Muscle of leg (tissue), 11 donors: ENCODE results near the gene CHST15. TPM values are rescaled to one million over a fixed set of nuclear protein-coding genes. Genes with fewer than 3 reads are reported as not detected.

Experiments
- DNase-seq: peaks from one replicate; pipeline ENCODE4 v3.0.0; 2013
- H3K27ac ChIP-seq: one replicate; pipeline ENCODE4 v1.5.1; 2013; ENCODE audit warnings: mild to moderate bottlenecking, low read length, control low read depth
- H3K27me3 ChIP-seq: one replicate; pipeline ENCODE4 v1.6.1; 2013; ENCODE audit warnings: low read length; ENCODE audit not compliant: control insufficient read depth, insufficient read depth
- H3K36me3 ChIP-seq: one replicate; pipeline ENCODE4 v1.6.1; 2013; ENCODE audit warnings: low read length; ENCODE audit not compliant: control insufficient read depth, insufficient read depth
- H3K4me1 ChIP-seq: one replicate; pipeline ENCODE4 v1.6.1; 2013; ENCODE audit warnings: low read length; ENCODE audit not compliant: control insufficient read depth, insufficient read depth
- H3K4me3 ChIP-seq: one replicate; pipeline ENCODE4 v1.5.1; 2013; ENCODE audit warnings: low read length, control low read depth
- H3K9me3 ChIP-seq: replicated peaks from 2 replicates; pipeline ENCODE4 v1.6.1; 2013; ENCODE audit warnings: low read depth, low read length; ENCODE audit not compliant: control insufficient read depth
- WGBS: methylation state at CpG from one replicate; pipeline ENCODE4 v1.1.5; 2013; ENCODE audit warnings: missing lambda C conversion rate; ENCODE audit not compliant: insufficient coverage; 5-methylcytosine and 5-hydroxymethylcytosine counted together
- polyA plus RNA-seq, 8 donors: library from polyadenylated mRNA; unstranded; fragments of 120-200 nt; gene quantifications; one replicate each; pipeline versions ENCODE4 v1.2.1 to v1.2.3, GENCODE V29; 2013; ENCODE audit warnings: inconsistent platforms in 1 of 8, low replicate concordance in 1 of 8; ENCODE audit not compliant: insufficient read length in 8 of 8, insufficient read depth in 1 of 8
- total RNA-seq: library from RNA; stranded (reverse); fragments of 120-200 nt; gene quantifications from one replicate; pipeline ENCODE4 v1.2.4, GENCODE V29; 2013

Gene CHST15
- total and polyA plus RNA-seq, 9 donors = 10.6 to 19.7 (median 16.3) TPM

DNA sequence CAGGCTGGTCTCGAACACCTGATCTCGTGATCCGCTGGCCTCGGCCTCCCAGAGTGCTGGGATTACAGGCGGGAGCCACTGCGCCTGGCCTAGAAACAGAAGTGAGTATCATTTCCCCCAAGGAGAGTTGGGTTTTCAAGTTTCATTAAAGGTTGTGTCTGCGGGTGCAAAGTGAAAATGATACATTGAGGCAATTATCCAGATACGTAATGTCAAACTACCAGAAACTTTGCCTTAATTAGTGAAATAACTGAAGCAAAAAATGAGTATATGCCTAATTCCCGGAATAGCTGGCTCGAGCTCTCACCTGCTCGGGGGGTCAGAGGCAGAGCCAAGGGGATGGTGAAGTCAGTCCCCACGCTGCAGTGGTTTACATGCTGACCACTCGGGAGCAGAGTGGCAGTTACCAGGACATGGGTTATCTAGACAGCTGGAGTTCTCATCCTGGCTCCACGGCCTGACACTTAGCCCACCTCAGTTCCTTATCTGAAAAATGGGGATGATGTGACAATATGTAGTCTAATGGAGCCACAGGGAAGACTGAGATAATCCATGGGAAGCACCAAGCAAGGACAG is 25.5 kb downstream of the CHST15 start:
- Histone ChIP-seq H3K36me3 (no peaks in the 10 kb centered on the region), H3K4me3 (no peak overlapping the region), H3K9me3 (no peaks in the 10 kb centered on the region), H3K4me1 (peaks cover 31% of the 10 kb centered on the region), H3K27me3 (no peaks in the 10 kb centered on the region), H3K27ac (no peak overlapping the region)
- DNase-seq = no peak
- WGBS = 98% methylated on average over 6 of the region's 14 CpGs

DNA sequence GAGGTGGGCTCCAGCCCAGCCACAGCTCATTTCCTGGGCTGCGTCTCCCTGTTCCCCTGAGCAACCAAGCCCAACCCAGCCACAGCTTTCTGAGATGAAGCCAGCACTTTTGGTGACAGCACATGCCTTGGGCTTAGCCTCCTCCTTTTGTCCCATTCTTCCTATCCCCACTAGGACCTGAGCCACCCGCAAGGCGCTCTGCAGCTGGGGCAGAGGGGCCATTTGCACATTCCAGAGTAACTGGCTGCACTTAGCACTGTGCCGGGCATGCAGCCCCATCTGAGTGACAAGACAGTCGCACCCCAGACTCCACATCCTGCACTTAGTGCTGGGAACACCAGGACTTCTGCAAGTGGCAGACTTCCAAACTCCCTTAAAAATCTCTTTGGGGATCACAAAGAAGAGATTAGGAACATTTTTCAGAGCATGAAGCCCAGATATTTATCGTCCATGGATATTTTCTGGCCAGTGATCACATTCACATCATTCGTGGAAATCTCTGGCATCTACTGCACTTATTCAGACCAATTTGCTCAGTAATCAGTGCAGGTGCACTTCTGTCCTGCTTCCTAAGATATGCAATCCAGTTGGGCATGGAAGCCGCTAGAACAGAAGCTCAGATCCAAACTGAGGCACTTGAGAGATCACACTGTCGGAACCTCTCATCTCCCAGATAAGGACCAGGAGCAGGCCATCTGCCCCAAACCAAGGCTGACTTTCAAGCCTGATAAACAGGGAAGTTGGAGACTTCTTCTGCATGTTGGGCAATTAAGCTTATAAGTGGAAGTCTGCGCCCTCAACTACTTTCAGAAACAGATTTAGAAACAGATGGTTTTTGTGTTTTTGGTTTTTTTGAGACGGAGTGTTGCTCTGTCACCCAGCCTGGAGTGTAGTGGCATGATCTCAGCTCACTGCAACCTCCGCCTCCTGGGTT is 26.4 kb downstream of the CHST15 start:
- 30% methylated on average over 9 of the region's 12 CpGs for WGBS
- H3K27ac ChIP-seq = peak overlapping the region; percentile 37
- H3K4me3 ChIP-seq = no peak overlapping the region
- no peaks in the 10 kb centered on the region for H3K27me3 ChIP-seq
- peaks cover 32% of the 10 kb centered on the region for H3K4me1 ChIP-seq
- H3K9me3 ChIP-seq = no peaks in the 10 kb centered on the region
- peak; percentile 81 for DNase-seq
- H3K36me3 ChIP-seq = no peaks in the 10 kb centered on the region

DNA sequence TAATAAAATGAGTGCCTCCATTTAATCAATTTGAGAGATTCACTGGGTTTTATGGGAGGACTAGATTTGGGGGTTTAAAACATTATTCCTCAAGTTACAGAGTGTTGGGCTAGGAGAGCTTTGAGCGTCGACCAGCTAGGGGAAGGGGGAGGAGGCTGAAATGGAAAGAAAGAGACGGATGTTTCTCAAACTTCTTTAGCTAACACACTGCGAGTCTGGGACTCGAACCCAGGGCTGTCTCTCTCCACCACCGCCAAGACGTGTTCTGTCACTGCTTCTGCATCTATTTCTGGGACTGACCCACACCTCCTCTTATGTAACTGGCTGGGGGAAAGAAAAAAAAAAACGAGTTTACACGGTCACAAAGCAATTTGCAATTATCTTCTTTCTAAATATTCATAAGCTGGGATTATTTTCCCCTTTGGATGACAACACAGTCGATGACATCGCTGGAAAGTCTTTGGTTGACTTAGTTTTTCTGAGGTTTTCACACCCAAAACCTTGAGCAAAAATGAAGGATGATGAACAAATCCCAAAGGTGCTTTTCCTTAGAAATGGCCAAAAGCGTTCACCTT is 27.2 kb downstream of the CHST15 start:
- Histone ChIP-seq H3K36me3 (no peaks in the 10 kb centered on the region), H3K27me3 (no peaks in the 10 kb centered on the region), H3K4me3 (no peak overlapping the region), H3K4me1 (peaks cover 29% of the 10 kb centered on the region), H3K9me3 (no peaks in the 10 kb centered on the region), H3K27ac (no peak overlapping the region)
- 42% methylated on average over 3 of the region's 12 CpGs for WGBS
- DNase-seq = peak; percentile 71

DNA sequence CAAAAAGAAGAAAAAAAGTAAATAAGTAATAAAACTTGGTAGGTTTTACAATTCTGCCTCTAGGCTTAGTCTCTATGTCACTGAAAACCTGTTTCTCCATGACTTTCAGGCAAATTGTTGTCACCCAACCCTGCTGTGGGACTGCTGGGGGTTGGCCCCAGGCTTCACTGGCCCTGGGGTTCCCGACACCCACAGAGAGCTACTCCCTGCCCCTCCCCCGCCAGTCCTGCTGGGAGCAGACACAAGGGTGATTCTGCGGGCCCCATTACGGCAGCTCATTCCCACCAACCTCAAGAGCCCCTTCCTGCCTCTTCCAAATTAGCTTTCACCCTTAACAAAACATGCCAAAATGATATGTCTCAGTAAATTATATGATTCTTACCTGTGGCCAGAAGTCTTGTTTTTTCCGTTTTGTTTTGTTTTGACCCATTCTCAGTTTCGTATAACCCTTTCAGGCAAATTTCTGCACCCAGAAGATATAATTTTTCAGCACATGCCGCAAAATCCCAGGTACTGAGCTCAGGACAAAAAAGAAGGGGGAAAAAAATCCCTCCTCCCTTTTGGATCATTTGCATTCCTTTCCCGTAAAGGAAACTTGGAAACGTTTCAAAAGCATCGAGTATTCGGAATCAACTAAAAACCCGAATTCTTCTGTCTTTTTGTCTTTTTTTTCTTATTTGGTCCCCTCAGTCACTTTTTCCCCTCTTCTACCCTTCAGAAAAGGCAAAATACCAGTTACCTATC is 27.8 kb downstream of the CHST15 start:
- WGBS = 53% methylated on average over 9 of the region's 12 CpGs
- H3K27me3 ChIP-seq = peaks cover 3% of the 10 kb centered on the region
- H3K27ac ChIP-seq = no peak overlapping the region
- H3K4me3 ChIP-seq = no peak overlapping the region
- no peaks in the 10 kb centered on the region for H3K36me3 ChIP-seq
- peaks cover 28% of the 10 kb centered on the region for H3K4me1 ChIP-seq
- H3K9me3 ChIP-seq = no peaks in the 10 kb centered on the region
- DNase-seq = peak; percentile 52

DNA sequence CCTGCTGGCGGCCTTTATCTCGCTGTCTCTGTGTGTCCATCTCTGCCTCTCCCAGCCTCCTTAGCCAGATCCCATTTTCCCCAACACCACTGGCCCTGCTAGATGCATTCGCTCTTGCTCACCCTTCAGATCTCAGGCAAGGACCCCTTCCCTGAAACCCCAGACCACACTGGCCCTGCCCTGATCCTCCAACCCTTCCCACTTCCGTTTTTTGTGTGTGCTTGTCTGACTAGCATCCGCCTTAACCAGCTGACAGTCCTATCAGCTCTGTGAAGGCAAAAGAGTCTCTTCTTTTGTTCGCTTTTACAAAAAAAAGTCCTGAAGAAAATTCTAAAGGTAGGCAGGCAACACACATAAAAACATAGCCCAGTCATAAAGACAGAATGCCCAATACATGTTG is 28.7 kb downstream of the CHST15 start:
- H3K27me3 ChIP-seq = peaks cover 3% of the 10 kb centered on the region
- H3K4me3 ChIP-seq = no peak overlapping the region
- DNase-seq = peak; percentile 32
- peaks cover 34% of the 10 kb centered on the region for H3K4me1 ChIP-seq
- WGBS = 72% methylated on average over 4 of the region's 6 CpGs
- H3K36me3 ChIP-seq = no peaks in the 10 kb centered on the region
- no peak overlapping the region for H3K27ac ChIP-seq
- no peaks in the 10 kb centered on the region for H3K9me3 ChIP-seq

DNA sequence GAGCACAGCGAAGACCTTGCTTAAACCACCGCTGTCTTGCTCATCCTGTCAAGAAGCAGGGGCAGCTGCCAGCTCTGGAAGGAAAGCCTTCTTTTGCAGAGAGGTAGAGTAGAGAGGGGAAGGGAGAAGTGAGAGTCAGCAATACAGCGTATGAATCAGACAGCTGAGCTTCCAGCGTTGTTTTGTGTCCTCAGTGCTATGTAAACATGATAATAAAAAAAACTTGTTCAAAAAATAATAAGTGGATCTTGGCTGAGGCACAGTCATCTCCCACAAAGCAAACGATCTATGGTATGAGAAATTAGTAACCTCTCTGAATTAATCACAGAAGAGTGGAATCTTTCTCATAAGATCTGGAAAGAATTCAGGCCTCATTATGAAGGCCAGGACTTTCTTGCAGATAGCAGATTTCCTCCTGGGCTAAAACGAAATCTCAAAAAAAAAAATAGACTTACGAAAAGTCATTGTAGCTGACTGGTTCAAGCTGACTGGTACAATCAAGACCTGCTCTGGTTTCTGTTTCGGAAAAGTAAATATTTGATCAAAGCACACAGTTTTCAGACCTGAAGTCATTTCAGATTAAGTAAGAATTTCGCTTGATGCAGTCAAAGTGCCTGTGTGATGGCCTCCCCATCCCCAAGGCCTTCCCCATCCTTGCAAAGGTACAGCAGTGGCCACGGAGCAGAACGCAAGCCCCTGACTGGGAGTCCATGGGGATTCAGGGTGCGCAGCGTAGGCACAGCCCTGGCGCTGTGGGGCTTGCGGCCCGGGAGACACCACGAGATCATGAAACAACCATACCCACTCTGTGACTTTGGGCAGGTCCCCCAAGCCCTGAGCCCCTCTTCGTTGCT is 29.4 kb downstream of the CHST15 start:
- Histone ChIP-seq H3K9me3 (no peaks in the 10 kb centered on the region), H3K4me3 (no peak overlapping the region), H3K4me1 (peaks cover 38% of the 10 kb centered on the region), H3K36me3 (no peaks in the 10 kb centered on the region), H3K27ac (no peak overlapping the region), H3K27me3 (peaks cover 3% of the 10 kb centered on the region)
- WGBS = 87% methylated on average over 12 of the region's 18 CpGs
- DNase-seq = peak; percentile 54

DNA sequence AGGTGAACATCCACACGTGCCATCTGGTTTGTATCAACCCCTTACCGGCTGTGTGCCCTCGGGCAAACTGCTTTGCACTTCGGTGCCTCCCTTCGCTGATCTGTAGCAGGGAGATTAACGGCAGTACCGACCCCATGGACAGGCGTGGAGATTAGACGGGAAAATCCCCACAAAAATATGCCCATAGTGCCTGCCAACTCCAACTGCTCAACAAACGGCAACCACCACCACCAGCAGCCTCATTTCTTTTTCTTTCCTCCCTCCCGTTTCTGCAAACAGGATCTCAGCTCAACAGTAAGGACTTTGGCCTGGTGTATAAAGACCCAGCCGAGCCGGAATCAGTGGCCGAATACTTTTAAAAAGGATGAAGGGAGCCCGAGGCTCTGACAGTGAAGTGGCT is 31.0 kb downstream of the CHST15 start:
- no peaks in the 10 kb centered on the region for H3K36me3 ChIP-seq
- H3K9me3 ChIP-seq = no peaks in the 10 kb centered on the region
- peaks cover 3% of the 10 kb centered on the region for H3K27me3 ChIP-seq
- H3K27ac ChIP-seq = no peak overlapping the region
- peaks cover 44% of the 10 kb centered on the region for H3K4me1 ChIP-seq
- no peak overlapping the region for H3K4me3 ChIP-seq
- WGBS = 81% methylated on average over 10 of the region's 15 CpGs
- no peak for DNase-seq

DNA sequence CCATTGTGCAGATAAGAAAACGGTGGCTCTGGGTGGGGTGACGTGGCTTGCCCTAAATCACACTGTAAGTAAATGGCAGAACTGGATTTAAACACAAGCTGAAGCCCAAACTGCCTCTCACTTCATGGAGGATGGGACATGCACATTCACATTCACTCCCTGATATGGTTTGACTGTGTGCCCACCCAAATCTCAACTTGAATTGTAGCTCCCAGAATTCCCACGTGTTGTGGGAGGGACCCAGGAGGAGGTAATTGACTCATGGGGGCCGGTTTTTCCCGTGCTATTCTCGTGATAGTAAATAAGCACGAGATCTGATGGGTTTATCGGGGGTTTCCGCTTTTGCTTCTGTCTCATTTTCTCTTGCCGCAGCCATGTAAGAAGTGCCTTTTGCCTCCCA is 32.4 kb downstream of the CHST15 start:
- WGBS = 94% methylated on average over 7 of the region's 10 CpGs
- H3K27me3 ChIP-seq = peaks cover 3% of the 10 kb centered on the region

DNA sequence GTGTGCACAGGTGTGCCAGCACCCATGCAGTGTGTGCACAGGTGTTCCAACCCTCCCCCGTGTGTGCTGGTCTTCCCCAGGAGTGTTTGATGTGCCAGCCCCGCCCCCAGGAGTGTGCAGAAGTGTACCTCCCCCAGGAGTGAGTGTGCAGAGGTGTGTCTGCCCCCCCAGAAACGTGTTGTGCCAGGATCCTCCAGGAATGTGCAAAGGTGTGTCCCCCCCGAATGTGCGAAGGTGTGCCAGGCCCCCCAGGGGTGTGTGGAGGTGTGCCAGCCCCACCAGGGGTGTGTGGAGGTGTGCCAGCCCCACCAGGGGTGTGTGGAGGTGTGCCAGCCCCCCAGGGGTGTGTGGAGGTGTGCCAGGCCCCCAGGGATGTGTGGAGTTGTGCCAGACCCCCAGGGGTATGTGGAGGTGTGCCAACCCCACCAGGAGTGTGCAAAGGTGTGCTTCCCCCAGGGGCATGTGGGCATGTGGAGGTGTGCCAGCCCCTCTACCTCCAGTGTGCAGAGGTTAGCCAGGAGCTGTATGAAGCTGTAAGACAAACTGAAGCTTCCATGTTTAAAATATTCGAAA is 33.2 kb downstream of the CHST15 start:
- 83% methylated on average over 5 of the region's 6 CpGs for WGBS
- Histone ChIP-seq H3K9me3 (no peaks in the 10 kb centered on the region), H3K27me3 (peaks cover 3% of the 10 kb centered on the region), H3K4me1 (peaks cover 36% of the 10 kb centered on the region), H3K4me3 (no peak overlapping the region), H3K36me3 (no peaks in the 10 kb centered on the region), H3K27ac (no peak overlapping the region)
- DNase-seq = no peak

More for the DNA sequence above, 32.4 kb downstream of the CHST15 start:
- peaks cover 42% of the 10 kb centered on the region for H3K4me1 ChIP-seq
- no peak for DNase-seq
- H3K27ac ChIP-seq = no peak overlapping the region
- H3K36me3 ChIP-seq = no peaks in the 10 kb centered on the region
- H3K4me3 ChIP-seq = no peak overlapping the region
- no peaks in the 10 kb centered on the region for H3K9me3 ChIP-seq
